Activated T-cell treated with anti-CD3 and anti-CD28 coated beads, Interleukin-2, amount 50 U/mL, for 4 hours (primary cell): ENCODE data around the gene ENTPD1. TPM values are rescaled to one million over a fixed set of nuclear protein-coding genes. Genes with fewer than 3 reads are reported as not detected.
"Not testable (repeated sequence)": the region's sequence is repeated elsewhere in the genome, so short reads cannot be mapped to it uniquely, and the experiment has no call there.

Source experiments
- ATAC-seq, 2 donors: fragments of 200-7000 bp; cut with Tn5 transposase; one replicate each; pipeline ENCODE4 v1.10.0; 2021
- DNase-seq: peaks from one replicate; pipeline ENCODE4 v3.0.0-alpha.2; 2020
- H3K27me3 Mint-ChIP-seq: one replicate; pipeline ENCODE4 v1.8.0; 2021; ENCODE audit warnings: low read depth, mixed read lengths
- H3K36me3 Mint-ChIP-seq: one replicate; pipeline ENCODE4 v1.8.0; 2022; ENCODE audit warnings: mixed read lengths; ENCODE audit not compliant: insufficient read depth
- H3K4me1 Mint-ChIP-seq: one replicate; pipeline ENCODE4 v1.8.0; 2021; ENCODE audit warnings: low read depth, mixed read lengths
- H3K4me3 Mint-ChIP-seq: one replicate; pipeline ENCODE4 v1.8.0; 2021; ENCODE audit warnings: mild to moderate bottlenecking, moderate library complexity, mixed read lengths
- H3K9me3 Mint-ChIP-seq: one replicate; pipeline ENCODE4 v1.8.0; 2021; ENCODE audit warnings: mixed read lengths
- total RNA-seq, 3 donors: library from RNA; stranded (reverse); gene quantifications; one replicate each; pipeline ENCODE4 v1.2.1, GENCODE V29; 2021

ENTPD1 gene
- total RNA-seq, 3 donors from 2014 or later, result 0.23 to 0.66 (median 0.57) TPM

GRCh38 chr10:95865814-95866466 lies 110.0 kb downstream of the ENTPD1 start:
- DNase-seq, result no peak
- Mint-ChIP-seq H3K27me3 (no peaks in the 10 kb centered on the region), H3K36me3 (peaks cover 11% of the 10 kb centered on the region), H3K9me3 (no peaks in the 10 kb centered on the region), H3K4me3 (no peak overlapping the region), H3K4me1 (peaks cover 11% of the 10 kb centered on the region)
- no peak for ATAC-seq

GRCh38 chr10:95866467-95866842 lies 110.5 kb downstream of the ENTPD1 start:
- Mint-ChIP-seq H3K36me3 (peaks cover 12% of the 10 kb centered on the region), H3K4me3 (no peak overlapping the region), H3K4me1 (peaks cover 11% of the 10 kb centered on the region), H3K9me3 (no peaks in the 10 kb centered on the region), H3K27me3 (no peaks in the 10 kb centered on the region)
- DNase-seq (no peak), ATAC-seq (no peak)

GRCh38 chr10:95867866-95868265 lies 111.9 kb downstream of the ENTPD1 start:
- no peak for DNase-seq
- no peaks in the 10 kb centered on the region for H3K27me3 Mint-ChIP-seq
- H3K9me3 Mint-ChIP-seq, result no peaks in the 10 kb centered on the region
- no peak for ATAC-seq
- peaks cover 14% of the 10 kb centered on the region for H3K36me3 Mint-ChIP-seq
- H3K4me3 Mint-ChIP-seq, result no peak overlapping the region
- peaks cover 11% of the 10 kb centered on the region for H3K4me1 Mint-ChIP-seq

- DNase-seq, result no peak
- no peaks in the 10 kb centered on the region for H3K27me3 Mint-ChIP-seq
- no peak for ATAC-seq
- H3K9me3 Mint-ChIP-seq, result peaks cover 4% of the 10 kb centered on the region
- H3K36me3 Mint-ChIP-seq, result peaks cover 47% of the 10 kb centered on the region
- H3K4me1 Mint-ChIP-seq, result peaks cover 3% of the 10 kb centered on the region
- no peak overlapping the region for H3K4me3 Mint-ChIP-seq
These were observed 116.3 kb downstream of the ENTPD1 start for GRCh38 chr10:95872158-95872711.

- H3K4me3 Mint-ChIP-seq, result no peak overlapping the region
- no peaks in the 10 kb centered on the region for H3K27me3 Mint-ChIP-seq
- no peak for DNase-seq
- peaks cover 4% of the 10 kb centered on the region for H3K9me3 Mint-ChIP-seq
- no peak for ATAC-seq
- peaks cover 50% of the 10 kb centered on the region for H3K36me3 Mint-ChIP-seq
- no peaks in the 10 kb centered on the region for H3K4me1 Mint-ChIP-seq
These were observed 117.2 kb downstream of the ENTPD1 start for GRCh38 chr10:95873139-95873538.

GRCh38 chr10:95873651-95874050 lies 117.7 kb downstream of the ENTPD1 start:
- Mint-ChIP-seq H3K9me3 (peaks cover 4% of the 10 kb centered on the region), H3K4me3 (no peak overlapping the region), H3K36me3 (peaks cover 47% of the 10 kb centered on the region), H3K4me1 (no peaks in the 10 kb centered on the region), H3K27me3 (no peaks in the 10 kb centered on the region)
- no peak for ATAC-seq
- DNase-seq, result no peak

- not testable (repeated sequence) for H3K9me3 Mint-ChIP-seq, DNase-seq, H3K27me3 Mint-ChIP-seq, ATAC-seq, H3K4me3 Mint-ChIP-seq, H3K4me1 Mint-ChIP-seq
- peaks cover 48% of the 10 kb centered on the region for H3K36me3 Mint-ChIP-seq
These were observed 118.8 kb downstream of the ENTPD1 start for GRCh38 chr10:95874783-95875182.

GRCh38 chr10:95876756-95877155 lies 120.8 kb downstream of the ENTPD1 start:
- Mint-ChIP-seq H3K9me3 (peaks cover 4% of the 10 kb centered on the region), H3K27me3 (no peaks in the 10 kb centered on the region), H3K4me1 (no peaks in the 10 kb centered on the region), H3K36me3 (peaks cover 44% of the 10 kb centered on the region), H3K4me3 (no peak overlapping the region)
- ATAC-seq, result no peak
- no peak for DNase-seq

GRCh38 chr10:95877881-95878280 lies 121.9 kb downstream of the ENTPD1 start:
- ATAC-seq (no peak), DNase-seq (no peak)
- Mint-ChIP-seq H3K4me1 (no peaks in the 10 kb centered on the region), H3K4me3 (no peak overlapping the region), H3K36me3 (peaks cover 40% of the 10 kb centered on the region), H3K9me3 (peaks cover 4% of the 10 kb centered on the region), H3K27me3 (no peaks in the 10 kb centered on the region)

GRCh38 chr10:95880704-95881103 lies 124.7 kb downstream of the ENTPD1 start:
- Mint-ChIP-seq H3K36me3 (peaks cover 15% of the 10 kb centered on the region), H3K4me1 (no peaks in the 10 kb centered on the region), H3K9me3 (no peaks in the 10 kb centered on the region), H3K27me3 (no peaks in the 10 kb centered on the region), H3K4me3 (no peak overlapping the region)
- ATAC-seq (no peak), DNase-seq (no peak)

GRCh38 chr10:95881316-95881715 lies 125.4 kb downstream of the ENTPD1 start:
- peaks cover 13% of the 10 kb centered on the region for H3K36me3 Mint-ChIP-seq
- H3K4me1 Mint-ChIP-seq, result no peaks in the 10 kb centered on the region
- no peak for ATAC-seq
- H3K4me3 Mint-ChIP-seq, result no peak overlapping the region
- no peaks in the 10 kb centered on the region for H3K9me3 Mint-ChIP-seq
- no peaks in the 10 kb centered on the region for H3K27me3 Mint-ChIP-seq
- DNase-seq, result no peak

- no peak for ATAC-seq
- Mint-ChIP-seq H3K4me1 (no peaks in the 10 kb centered on the region), H3K36me3 (peaks cover 42% of the 10 kb centered on the region), H3K27me3 (no peaks in the 10 kb centered on the region), H3K9me3 (no peaks in the 10 kb centered on the region), H3K4me3 (no peak overlapping the region)
- DNase-seq, result no peak
These were observed 133.9 kb downstream of the ENTPD1 start for GRCh38 chr10:95889830-95890229.

GRCh38 chr10:95896071-95896850 lies 140.3 kb downstream of the ENTPD1 start:
- DNase-seq (no peak), ATAC-seq (no peak)
- no peak overlapping the region for H3K4me3 Mint-ChIP-seq
- H3K9me3 Mint-ChIP-seq, result no peaks in the 10 kb centered on the region
- H3K36me3 Mint-ChIP-seq, result peaks cover 50% of the 10 kb centered on the region
- no peaks in the 10 kb centered on the region for H3K27me3 Mint-ChIP-seq
- H3K4me1 Mint-ChIP-seq, result peaks cover 2% of the 10 kb centered on the region

- peaks cover 12% of the 10 kb centered on the region for H3K4me1 Mint-ChIP-seq
- not testable (repeated sequence) for H3K27me3 Mint-ChIP-seq, H3K36me3 Mint-ChIP-seq, ATAC-seq, DNase-seq, H3K9me3 Mint-ChIP-seq
- H3K4me3 Mint-ChIP-seq, result peak overlapping the region; percentile 40
These were observed 150.1 kb downstream of the ENTPD1 start for GRCh38 chr10:95905897-95906580.
